NCI-H526 (cell line): Measurements from ENCODE around the gene ENHO.

Experiments
- DNase-seq, 2 experiments: peaks; one replicate each; lab custom pipeline; 2025; lab: John Stamatoyannopoulos, UW

Gene ENHO

GRCh38 chr9:34524349-34524748 is 1.6 kb upstream of the ENHO start:
- DNase-seq: no peak

- peak; percentile 22 to 52 for DNase-seq
Observed at GRCh38 chr9:34522091-34522887, 501 bp downstream of the ENHO start.

- no peak for DNase-seq
Observed at GRCh38 chr9:34521406-34522045, 1.3 kb downstream of the ENHO start.

GRCh38 chr9:34520505-34521385 is 2.0 kb downstream of the ENHO start:
- DNase-seq: no peak

- DNase-seq: no peak
Observed at GRCh38 chr9:34520096-34520495, 2.7 kb downstream of the ENHO start.

GRCh38 chr9:34519321-34520020 is 3.3 kb downstream of the ENHO start:
- DNase-seq: no peak

- DNase-seq: no peak
Observed at GRCh38 chr9:34518896-34519295, 3.9 kb downstream of the ENHO start.

- no peak for DNase-seq
Observed at GRCh38 chr9:34518110-34518616, 4.6 kb downstream of the ENHO start.

GRCh38 chr9:34517185-34517584 is 5.6 kb downstream of the ENHO start:
- DNase-seq: no peak

- no peak for DNase-seq
Observed at GRCh38 chr9:34515959-34516358, 6.8 kb downstream of the ENHO start.

- no peak for DNase-seq
Observed at GRCh38 chr9:34514816-34515215, 8.0 kb downstream of the ENHO start.

GRCh38 chr9:34514401-34514800 is 8.4 kb downstream of the ENHO start:
- DNase-seq: no peak

- DNase-seq: peak; percentile 62 to 89
Observed at GRCh38 chr9:34513567-34514214, 9.1 kb downstream of the ENHO start.

- peak; percentile 54 to 82 for DNase-seq
Observed at GRCh38 chr9:34512131-34513078, 10.4 kb downstream of the ENHO start.

GRCh38 chr9:34510497-34511468 is 12.0 kb downstream of the ENHO start:
- peak; percentile 41 to 74 for DNase-seq

GRCh38 chr9:34508951-34509350 is 13.8 kb downstream of the ENHO start:
- no peak for DNase-seq

GRCh38 chr9:34508463-34508862 is 14.3 kb downstream of the ENHO start:
- DNase-seq: no peak

GRCh38 chr9:34507966-34508365 is 14.8 kb downstream of the ENHO start:
- DNase-seq: no peak

GRCh38 chr9:34507556-34507955 is 15.2 kb downstream of the ENHO start:
- DNase-seq: no peak
